ENCODE data around the gene TLR4.

The TLR4 gene

DNA sequence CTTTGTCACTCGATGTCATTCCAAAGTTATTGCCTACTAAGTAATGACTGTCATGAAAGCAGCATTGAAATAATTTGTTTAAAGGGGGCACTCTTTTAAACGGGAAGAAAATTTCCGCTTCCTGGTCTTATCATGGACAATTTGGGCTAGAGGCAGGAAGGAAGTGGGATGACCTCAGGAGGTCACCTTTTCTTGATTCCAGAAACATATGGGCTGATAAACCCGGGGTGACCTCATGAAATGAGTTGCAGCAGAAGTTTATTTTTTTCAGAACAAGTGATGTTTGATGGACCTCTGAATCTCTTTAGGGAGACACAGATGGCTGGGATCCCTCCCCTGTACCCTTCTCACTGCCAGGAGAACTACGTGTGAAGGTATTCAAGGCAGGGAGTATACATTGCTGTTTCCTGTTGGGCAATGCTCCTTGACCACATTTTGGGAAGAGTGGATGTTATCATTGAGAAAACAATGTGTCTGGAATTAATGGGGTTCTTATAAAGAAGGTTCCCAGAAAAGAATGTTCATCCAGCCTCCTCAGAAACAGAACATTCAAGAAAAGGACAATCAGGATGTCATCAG, 11.3 kb downstream of the TLR4 start:
- no peak for DNase-seq (ENCODE audit: low spot score)

DNA sequence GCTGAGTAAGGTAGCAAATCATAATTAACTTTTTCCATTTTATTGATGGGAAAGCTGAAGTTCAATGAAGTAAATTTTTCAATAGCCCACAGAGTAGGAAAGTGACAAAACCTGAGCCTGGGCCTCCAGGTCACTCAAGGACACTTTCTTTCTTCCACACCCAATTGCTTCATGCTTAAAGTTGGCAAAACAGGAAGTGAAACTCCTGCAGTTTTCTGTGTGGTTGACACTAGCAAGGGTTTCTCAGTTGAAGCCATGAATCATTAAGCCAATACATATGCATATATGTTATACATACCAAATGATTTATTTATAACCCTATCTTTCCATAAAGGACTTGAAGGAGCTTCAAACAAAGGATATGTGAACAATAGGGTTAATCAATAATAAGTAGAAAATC, 13.9 kb downstream of the TLR4 start:
- DNase-seq (ENCODE audit: low spot score) = no peak

DNA sequence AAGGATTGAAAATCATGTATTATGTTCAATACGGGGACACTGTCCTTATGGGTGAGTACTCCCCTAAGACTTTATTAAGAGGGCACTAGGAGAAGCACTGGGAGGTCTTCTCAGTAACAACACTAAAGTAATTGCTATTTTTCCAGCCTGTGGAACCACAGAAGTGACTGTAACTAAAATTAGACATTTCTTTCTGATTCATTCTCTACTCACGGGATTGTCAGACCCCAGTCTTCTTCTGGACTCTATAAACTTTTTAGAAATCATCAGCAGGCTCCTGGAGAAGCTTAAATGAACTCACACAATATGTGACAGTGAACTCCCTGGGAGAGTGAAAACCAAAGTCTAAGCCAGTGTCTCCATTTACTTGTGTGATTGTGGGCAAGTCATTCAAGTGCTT, 14.5 kb downstream of the TLR4 start:
- no peak for DNase-seq (ENCODE audit: low spot score)

DNA sequence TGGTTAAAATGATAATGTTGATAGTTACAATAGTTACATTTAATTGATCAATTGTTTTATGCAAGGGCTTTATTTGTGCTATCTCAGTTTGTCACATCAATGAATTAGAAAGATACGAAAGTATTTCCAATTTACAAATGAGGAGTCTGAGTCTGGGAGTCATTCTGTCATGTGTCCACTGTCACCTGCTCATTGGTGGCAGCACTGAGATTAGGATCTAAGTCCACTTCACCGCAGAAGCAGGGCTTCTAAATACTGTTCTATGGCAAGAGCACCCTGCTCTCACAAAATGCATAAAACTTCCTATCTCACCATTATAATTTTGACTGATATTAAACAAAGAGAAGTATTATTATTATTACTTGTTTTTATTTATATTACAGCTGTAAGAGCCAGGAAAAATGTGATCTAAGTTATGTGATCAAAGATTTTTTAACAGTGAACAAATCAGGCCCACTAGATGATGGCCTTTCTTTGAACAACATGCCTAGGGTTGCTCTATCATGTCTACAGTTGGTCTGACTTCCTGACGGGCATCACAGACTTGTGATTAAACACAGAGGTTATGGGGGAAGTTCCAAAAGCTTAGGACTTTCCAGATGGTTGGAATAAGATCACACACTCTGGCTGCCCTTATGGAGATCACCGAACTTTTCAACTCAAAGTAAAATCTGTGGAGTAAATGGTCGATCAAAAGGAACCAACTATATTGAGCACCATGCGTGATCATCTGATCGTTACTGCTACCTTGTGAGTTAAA, 15.1 kb downstream of the TLR4 start:
- DNase-seq (ENCODE audit: low spot score) = no peak

DNA sequence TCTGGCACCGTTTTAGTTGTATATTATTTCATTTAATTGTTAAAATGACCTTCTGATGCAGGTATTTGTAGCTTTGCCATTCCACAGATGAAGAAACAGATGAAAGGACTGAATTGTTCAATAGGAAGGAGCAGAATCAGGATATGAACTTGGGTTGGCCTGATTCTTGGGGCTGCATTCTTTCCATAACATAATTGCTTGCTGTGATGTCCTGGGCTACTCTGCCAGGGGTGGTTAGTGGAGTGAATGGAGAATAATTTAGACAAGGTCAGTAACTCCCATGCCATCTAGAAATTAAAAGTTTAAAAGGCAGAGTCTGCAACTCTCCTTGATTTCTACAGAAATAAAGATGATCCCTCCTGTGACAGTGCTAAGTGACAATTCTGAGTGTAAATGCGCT, 15.9 kb downstream of the TLR4 start:
- DNase-seq (ENCODE audit: low spot score) = no peak

DNA sequence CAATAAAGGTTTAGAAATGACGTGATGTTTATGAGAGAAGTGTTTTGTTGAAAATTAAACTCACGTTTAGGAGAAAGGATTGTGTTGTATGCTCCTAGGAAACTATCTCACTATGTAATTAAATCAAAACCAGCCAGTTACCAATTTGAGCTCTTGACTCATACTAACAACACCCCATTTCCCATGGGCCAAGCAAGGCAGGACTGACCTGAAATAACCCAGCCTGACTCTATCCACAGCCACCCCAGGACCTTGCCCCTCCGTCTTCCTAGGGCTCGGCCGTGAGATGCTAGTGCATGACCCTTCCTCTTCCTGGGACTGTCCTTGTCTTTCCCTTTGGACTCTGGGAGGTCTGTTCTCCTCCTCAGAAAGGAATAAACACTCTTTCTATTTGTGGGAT, 16.4 kb downstream of the TLR4 start:
- no peak for DNase-seq (ENCODE audit: low spot score)

DNA sequence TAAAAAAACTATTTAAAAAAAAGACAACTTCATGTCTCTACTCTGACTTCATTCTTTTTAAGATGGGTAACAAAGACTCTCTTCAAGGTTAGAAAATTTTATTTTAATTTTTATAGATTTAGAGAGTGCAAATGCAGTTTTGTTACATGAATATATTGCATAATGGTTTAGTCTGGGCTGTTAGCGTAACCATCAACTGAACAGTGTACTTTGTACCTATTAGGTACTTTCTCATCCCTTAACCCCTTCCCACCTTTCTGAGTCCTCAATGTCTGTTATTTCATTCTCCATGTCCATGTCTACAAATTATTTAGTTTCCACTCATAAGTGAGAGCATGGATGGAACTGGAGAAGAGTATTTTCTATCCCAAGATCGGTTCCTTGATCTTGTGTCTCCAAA, 16.8 kb downstream of the TLR4 start:
- no peak for DNase-seq (ENCODE audit: low spot score)

DNA sequence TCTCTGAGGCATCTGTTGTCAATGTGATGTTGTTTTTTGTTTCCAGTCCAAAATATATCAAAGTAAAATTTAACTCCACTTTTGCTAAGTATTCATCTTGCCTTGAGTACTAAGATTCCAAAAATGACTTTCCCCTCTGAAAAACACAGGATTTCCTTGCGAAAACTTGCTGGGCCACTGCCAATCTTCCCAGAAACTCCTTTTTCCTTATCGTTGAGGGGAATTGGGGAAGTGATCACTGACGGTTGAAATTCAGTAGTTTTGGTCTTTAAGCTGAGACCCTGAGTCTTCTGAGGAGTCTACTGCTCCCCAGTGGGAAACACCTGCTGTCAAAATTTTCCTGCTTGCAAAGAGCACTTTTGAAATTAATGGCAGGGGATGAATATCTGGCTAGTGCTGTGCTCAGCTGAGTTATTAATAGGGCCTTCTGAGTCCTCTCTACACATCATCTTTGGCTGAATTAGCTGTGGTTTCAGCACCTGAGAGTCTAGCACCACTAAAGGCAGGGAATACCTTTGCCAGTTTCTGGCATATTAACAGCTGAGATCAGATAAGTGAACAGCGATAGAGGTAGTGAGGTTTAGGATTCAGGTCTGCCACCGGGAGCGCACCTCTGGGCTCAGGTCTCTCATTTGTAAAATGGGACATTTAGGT, 18.0 kb downstream of the TLR4 start:
- DNase-seq (ENCODE audit: low spot score) = no peak

DNA sequence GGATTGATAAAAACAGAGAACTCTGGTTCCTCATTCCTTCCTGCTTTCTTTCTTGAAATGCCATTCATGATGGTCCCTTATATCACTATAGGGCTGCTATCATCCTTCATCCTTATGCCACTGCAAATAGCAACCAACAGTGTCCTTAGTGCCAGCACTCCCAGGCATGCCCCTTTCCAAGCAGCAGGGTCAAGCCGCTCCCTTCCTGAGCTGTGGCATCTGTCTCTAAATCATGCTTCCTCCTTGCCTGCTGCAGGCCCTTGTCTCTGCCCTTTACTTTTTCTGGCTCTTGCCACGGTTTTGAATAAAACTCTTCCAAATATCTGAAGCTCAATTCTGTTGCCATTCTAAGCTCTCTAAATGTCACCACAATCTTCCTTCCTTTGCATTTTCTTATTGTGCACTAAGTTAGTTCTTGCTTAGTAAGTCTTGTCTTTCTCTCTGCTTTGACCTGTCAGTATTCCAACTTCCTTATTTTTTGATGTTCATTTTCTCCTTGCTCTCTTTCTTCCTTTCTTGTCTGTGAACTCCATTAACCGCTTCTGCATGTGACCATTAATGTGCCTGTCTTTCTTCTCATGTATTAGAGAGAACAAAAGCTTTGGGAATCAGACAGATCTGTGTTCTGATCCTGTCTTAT, 19.9 kb downstream of the TLR4 start:
- DNase-seq (ENCODE audit: low spot score) = no peak

DNA sequence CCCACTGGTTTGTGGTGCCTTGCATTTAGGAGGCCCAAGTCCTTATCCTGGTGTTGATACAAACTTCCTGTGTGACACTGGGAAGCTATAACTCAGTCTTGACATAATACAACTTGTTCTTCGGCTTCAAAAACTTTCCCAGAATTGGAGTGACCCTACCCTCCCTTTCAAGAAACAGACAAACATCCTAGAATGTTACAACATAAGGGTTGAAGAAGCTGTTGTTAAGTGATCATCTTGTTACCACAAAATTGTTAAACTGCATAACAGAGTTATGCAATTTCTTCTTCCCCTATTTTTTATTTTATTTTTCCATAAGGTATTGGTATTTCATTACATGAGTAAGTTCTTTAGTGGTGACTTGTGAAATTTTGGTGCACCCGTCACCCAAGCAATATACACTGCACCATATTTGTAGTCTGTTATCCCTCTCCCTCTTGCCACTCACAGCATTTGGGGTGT, 21.3 kb downstream of the TLR4 start:
- no peak for DNase-seq (ENCODE audit: low spot score)

DNA sequence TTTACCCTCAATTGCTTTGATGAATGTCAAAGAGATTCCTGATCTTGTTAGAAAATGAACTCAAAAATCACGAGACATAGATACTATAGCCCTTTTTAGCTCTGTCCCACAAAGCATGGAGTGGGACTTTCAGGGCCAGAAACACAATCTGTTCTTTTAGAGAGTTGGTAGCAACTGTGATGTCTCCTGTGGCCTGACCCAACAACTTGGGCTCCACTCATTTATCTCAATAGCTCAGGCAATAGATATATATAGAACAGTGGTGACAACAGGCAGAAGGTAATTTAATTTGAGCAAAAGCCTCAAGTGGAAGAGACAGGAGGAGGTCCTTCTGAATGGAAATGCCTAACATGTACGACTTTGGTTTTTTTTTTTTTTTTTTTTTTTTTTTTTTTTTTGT, 25.2 kb downstream of the TLR4 start:
- DNase-seq (ENCODE audit: low spot score) = no peak

DNA sequence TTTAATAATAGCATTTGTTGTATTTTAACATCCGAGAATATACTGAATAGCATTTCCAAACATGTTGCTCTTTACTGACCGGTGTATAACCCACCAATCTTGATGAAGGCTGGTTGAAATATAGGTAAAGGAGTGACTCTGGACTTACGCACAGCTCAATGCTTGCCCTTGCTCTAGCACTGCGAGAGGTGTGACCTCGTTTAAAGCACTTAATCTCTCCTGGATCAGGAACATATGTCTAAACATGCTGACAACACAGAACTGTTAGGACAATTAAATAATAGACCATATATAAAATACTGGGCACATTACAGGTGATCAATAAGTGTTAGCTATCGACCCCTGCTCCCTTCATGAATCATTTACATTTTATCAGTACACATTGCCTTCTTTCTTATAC, 28.3 kb downstream of the TLR4 start:
- no peak for DNase-seq (ENCODE audit: low spot score)

DNA sequence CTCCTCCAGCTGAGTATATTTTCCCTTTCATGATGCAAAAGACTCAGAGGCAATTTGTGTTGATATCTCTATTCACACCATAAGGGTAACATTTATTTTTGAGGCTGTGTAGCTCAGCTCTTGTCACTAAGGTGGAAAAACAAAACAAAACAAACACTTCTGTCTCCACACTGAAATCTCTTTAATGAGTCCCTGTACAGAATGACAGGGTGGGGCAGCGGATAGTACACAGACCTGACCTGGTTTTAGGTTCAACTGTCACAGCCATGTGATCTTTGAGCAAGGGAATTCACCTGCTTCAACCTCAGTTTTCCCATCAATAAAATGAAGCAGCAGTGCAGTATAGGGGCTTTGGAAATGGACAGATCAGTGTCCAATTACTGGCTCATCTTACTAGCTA, 29.3 kb downstream of the TLR4 start:
- no peak for DNase-seq (ENCODE audit: low spot score)

DNA sequence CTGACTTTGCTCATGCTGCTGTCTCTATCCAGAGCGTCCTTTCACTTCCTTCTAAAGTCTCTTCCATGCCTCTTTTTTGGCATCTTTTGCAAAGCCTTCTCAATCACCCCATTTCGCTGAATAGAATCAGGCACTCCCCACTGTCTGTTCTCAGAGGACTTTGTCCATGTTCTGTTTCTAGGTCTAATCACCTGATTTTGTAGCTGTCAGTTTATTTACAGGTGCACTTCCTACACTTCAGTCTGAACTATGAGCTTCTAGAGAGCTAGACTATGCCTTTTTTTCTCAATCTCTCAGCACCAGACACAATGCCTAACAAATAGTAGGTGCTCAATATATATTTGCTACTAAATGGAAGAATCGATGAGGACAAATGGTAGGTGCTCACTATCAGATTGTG, 29.9 kb downstream of the TLR4 start:
- no peak for DNase-seq (ENCODE audit: low spot score)

DNA sequence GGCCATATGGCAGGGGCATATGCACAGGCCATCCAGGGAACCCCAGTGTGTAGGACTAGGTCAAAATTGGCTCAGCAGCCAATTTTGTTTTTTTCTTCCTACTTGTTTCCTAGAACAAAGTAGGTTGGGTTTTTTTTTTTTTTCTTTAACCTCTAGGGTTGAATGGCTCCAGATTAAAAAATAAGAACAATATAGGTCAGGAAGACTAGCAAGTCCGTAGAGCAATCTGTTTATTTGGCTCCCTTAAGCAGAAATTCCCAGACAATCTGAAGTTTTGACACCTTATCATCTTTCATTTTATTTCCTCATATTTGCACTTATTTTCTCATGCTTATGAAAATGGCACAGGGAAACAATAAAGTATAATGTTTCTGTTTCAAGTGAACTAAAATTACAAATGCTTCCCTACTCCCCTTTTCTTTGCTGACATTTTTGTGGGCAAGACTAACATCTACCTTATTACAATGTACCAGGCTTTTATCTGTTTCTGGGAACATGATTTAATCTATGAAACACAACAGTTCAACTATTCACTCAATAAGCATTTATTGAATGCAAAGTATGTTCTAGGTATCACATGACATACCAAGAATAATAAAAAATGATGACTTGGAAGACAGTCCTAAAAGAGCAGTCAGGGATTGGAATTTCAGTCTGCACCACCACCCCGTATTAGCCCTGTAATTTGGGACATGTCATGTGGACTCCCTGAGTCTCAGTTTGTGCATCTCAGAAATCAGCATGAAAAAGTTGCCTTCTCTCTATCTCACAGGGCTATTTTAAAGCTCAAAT, 30.5 kb downstream of the TLR4 start:
- no peak for DNase-seq (ENCODE audit: low spot score)

DNA sequence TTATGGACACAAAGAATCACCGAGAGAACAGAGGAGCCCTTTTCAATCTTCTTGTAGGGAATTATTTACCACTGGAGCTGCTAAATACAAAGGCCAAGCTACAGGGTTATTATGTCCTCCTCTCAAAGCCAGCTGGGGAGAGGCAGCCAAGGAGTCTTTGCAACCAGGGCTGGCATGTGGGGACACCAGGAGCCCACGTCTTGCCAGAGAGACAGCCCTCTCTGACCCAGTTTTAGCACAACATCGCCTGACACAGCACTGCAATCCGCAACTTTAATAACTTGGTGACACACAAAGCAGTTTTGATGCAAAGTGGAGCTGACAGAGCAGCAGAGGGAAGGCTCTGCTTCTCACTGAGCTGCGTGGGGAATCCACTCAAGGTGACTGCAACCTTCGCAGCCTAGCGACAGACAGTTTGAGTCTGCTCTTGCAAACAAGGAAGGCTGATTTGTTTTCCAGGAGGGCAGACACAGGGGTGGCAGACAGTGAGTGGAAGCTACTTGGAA, 33.6 kb downstream of the TLR4 start:
- DNase-seq (ENCODE audit: low spot score) = no peak

DNA sequence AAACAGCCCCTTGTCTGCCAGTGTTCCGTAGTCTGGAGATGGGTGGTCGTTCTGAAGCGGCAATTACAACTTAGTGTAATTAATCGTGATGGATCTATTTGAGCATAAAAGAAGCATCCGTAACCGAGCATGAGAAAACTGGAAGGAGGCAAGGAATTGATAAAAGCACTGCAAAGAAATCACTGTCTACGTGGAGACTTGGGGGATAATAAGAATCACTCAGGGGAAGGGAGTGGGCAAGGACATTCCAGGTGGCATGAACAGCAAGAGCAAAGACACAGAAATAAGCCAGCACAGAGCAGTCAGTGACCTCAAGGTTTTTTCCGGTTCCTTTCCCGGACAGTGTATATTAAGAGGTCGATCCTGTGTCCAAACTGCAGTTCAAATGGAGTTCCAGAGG, 35.0 kb downstream of the TLR4 start:
- no peak for DNase-seq (ENCODE audit: low spot score)

DNA sequence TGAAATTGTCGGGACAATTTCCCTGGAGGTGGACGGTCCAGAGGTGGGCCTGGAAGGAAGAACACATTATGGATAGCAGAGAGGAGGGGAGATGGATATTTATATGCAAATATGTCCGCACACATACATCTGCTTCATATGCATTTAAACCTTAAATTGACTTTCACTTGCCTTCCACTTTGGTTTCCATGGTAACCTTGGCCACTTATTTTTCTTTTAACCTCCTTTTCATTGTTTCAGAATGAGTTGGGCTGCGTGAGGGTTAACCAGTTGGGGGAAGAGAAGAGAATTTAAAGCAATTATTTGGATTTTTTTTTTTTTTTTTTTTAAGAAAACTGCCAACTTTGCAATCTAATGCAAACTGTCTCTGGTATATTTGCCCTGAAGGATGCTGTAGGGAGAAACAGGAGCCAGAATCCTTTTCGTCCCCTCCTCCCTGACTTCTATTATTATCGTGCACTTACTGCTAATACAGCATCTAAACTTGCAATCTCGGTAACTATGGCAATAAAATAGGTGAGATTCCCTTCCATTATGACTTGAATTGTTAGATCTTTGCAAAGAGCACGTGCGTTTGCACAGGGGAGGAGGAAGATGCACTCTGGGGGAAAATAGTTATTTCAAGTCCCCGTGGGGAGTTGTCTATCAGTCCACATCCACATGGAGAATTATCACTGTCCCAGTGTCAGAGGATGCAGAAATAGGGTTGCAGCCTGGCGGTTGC, 35.6 kb downstream of the TLR4 start:
- no peak for DNase-seq (ENCODE audit: low spot score)

DNA sequence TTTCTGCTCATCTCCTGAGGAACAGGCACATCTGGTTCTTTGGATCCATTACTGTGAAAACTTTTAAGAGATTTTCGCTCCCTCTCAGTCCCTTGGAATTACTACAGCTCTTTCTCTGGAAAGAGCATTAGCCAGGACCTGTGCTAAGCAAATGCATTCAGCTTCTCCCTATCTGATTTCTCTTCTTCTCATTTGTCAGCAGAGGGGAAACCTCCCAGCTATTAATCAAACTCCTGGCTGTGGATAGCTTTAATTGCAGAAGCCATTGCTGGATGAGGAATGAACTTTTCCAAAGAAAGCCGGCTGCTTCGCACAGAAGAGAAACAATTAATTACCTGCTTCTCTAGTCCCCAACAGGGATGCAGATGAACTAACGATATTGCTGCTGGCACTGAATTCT, 37.9 kb downstream of the TLR4 start:
- DNase-seq (ENCODE audit: low spot score) = no peak

DNA sequence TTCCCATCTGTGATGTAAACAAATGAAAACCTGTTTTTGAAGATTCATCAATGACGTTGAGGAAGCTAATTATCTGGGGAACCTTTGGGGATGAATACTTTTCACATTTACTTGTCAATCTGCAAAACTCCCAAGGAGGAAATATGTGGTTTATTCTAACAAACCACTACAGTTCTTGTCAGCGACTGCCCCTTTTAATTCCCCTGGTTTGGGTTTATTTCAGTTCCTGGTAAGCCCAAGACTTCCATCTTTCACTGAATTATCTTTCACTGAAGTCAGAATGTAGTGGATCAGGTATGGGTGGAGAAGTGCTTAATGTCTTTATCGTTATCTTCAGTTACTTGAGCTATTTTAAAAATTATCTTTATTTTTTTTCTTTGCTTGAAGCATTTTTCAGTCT, 40.2 kb downstream of the TLR4 start:
- no peak for DNase-seq (ENCODE audit: low spot score)

DNA sequence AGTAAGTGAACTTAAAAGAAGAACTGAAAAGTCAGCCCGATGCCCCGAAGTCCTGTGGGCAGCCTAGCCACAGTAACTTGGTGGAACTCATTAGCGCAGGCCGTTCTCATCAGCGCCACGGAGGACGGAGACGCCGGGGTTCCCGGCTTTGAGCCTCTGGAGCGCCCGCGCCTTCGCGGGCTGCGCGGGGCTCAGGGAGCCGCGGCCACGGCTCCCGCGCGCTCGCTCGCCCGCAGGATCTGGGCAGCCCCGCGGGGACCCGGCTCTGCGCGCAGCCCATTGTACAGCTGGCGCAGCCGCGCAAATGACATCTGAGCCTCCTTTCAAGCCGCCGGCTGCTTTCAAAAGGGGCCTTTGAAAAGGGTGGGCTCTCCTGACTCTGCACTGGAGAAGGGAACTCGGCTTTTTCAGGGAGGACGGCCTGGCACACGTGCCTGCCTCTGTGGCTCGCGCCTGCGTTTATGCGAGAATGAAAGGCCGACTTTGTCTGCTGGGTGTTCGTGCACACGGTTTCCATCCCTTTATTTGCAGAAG, 40.7 kb downstream of the TLR4 start:
- no peak for DNase-seq (ENCODE audit: low spot score)
